HepG2 (cell line): Measurements from ENCODE around the gene SFXN5. TPM values are rescaled to one million over a fixed set of nuclear protein-coding genes. Genes with fewer than 3 reads are reported as not detected.
A peak's percentile ranks its signal among the peaks of the same experiment; 100 is the strongest.

Source experiments
- CBFB ChIP-seq: sonication (generic); formaldehyde crosslinking; IDR thresholded peaks from 2 replicates; pipeline ENCODE4 v1.4.0; 2020; ENCODE audit warnings: missing genetic modification reagents
- CHCHD3 ChIP-seq: sonication (generic); formaldehyde crosslinking; IDR thresholded peaks from 2 replicates; pipeline ENCODE4 v1.8.0; 2022; ENCODE audit warnings: mild to moderate bottlenecking, missing genetic modification reagents, moderate library complexity
- CREBL2 ChIP-seq: sonication (generic); formaldehyde crosslinking; IDR thresholded peaks from 2 replicates; pipeline ENCODE4 v1.8.1; 2023; ENCODE audit warnings: missing genetic modification reagents, mild to moderate bottlenecking, borderline replicate concordance
- GABPB1 ChIP-seq: IDR thresholded peaks from 2 replicates; pipeline ENCODE4 v1.6.1; 2016; ENCODE audit warnings: mild to moderate bottlenecking, missing genetic modification reagents, moderate library complexity, missing compliant biosample characterization
- HINFP ChIP-seq: sonication (generic); formaldehyde crosslinking; IDR thresholded peaks from 2 replicates; pipeline ENCODE4 v1.4.0; 2020; ENCODE audit warnings: low read depth, mild to moderate bottlenecking, missing genetic modification reagents
- IRX3 ChIP-seq: sonication (generic); formaldehyde crosslinking; IDR thresholded peaks from 2 replicates; pipeline ENCODE4 v1.8.1; 2023; ENCODE audit warnings: mild to moderate bottlenecking, low read depth, missing genetic modification reagents, borderline replicate concordance
- JUNB ChIP-seq: sonication (generic); formaldehyde crosslinking; IDR thresholded peaks from 2 replicates; pipeline ENCODE4 v1.8.0; 2022; ENCODE audit warnings: missing genetic modification reagents, mild to moderate bottlenecking, borderline replicate concordance
- KDM5B ChIP-seq: sonication (generic); formaldehyde crosslinking; IDR thresholded peaks from 2 replicates; pipeline ENCODE4 v1.4.0; 2020; ENCODE audit warnings: missing genetic modification reagents, mild to moderate bottlenecking, borderline replicate concordance
- LBX2 ChIP-seq: sonication (generic); formaldehyde crosslinking; IDR thresholded peaks from 2 replicates; pipeline ENCODE4 v1.5.0; 2020; ENCODE audit warnings: missing genetic modification reagents, mild to moderate bottlenecking, borderline replicate concordance
- NONO ChIP-seq, 2 experiments: fragments of 450-650 bp in 1 of 2; sonication (generic) in 1 of 2; formaldehyde crosslinking in 1 of 2; IDR thresholded peaks in 1 of 2; conservative IDR thresholded peaks in 1 of 2; 2 replicates each; pipeline versions ENCODE4 v1.6.1 to v1.8.0; 2017 to 2022; ENCODE audit warnings: mild to moderate bottlenecking in 1 of 2, missing genetic modification reagents in 1 of 2, moderate library complexity in 1 of 2
- PHF5A ChIP-seq: IDR thresholded peaks from one replicate; pipeline ENCODE4 v1.6.1; 2018; ENCODE audit warnings: low read depth, missing genetic modification reagents; ENCODE audit not compliant: unreplicated experiment
- POLR2G ChIP-seq: fragments of 200-400 bp; formaldehyde crosslinking; IDR thresholded peaks from 2 replicates; pipeline ENCODE4 v1.6.1; 2018; ENCODE audit warnings: mild to moderate bottlenecking, low read depth, low read length, moderate library complexity
- SIN3B ChIP-seq: fragments of 150-350 bp; IDR thresholded peaks from 2 replicates; pipeline ENCODE4 v1.6.1; 2014; ENCODE audit warnings: low read length
- ZFP62 ChIP-seq: sonication (generic); formaldehyde crosslinking; IDR thresholded peaks from 2 replicates; pipeline ENCODE4 v1.4.0; 2020; ENCODE audit warnings: missing genetic modification reagents
- ZNF33B ChIP-seq: sonication (generic); formaldehyde crosslinking; IDR thresholded peaks from 2 replicates; pipeline ENCODE4 v1.5.1; 2020; ENCODE audit warnings: mild to moderate bottlenecking, missing genetic modification reagents
- ZNF740 ChIP-seq: sonication (generic); formaldehyde crosslinking; IDR thresholded peaks from 2 replicates; pipeline ENCODE4 v1.4.0; 2020; ENCODE audit warnings: missing genetic modification reagents
- ZNF746 ChIP-seq: sonication (generic); formaldehyde crosslinking; IDR thresholded peaks from 2 replicates; pipeline ENCODE4 v1.8.0; 2022; ENCODE audit warnings: mild to moderate bottlenecking, missing genetic modification reagents
- ZNF766 ChIP-seq: sonication (generic); formaldehyde crosslinking; IDR thresholded peaks from 2 replicates; pipeline ENCODE4 v1.5.0; 2020; ENCODE audit warnings: missing genetic modification reagents, borderline replicate concordance
- ZNF768 ChIP-seq: sonication (generic); formaldehyde crosslinking; IDR thresholded peaks from 2 replicates; pipeline ENCODE4 v1.4.0; 2020; ENCODE audit warnings: missing genetic modification reagents
- ZNF788 ChIP-seq: sonication (generic); formaldehyde crosslinking; IDR thresholded peaks from 2 replicates; pipeline ENCODE4 v1.5.0; 2020; ENCODE audit warnings: mild to moderate bottlenecking, missing genetic modification reagents, borderline replicate concordance
- ZNF816 ChIP-seq: sonication (generic); formaldehyde crosslinking; IDR thresholded peaks from 2 replicates; pipeline ENCODE4 v1.8.0; 2022; ENCODE audit warnings: missing genetic modification reagents, mild to moderate bottlenecking, borderline replicate concordance
- polyA plus RNA-seq, 8 experiments: library from polyadenylated mRNA; depleted of rRNA in 3 of 8; stranded (reverse) in 7 of 8; unstranded in 1 of 8; fragments of >200 nt; fragmentation: Illumina TruSeq in 4 of 8; extraction: Trizol in 4 of 8; gene quantifications; 2 replicates each; pipeline versions ENCODE4 v1.2.1 to v1.2.3, GENCODE V29; 2011 to 2016; ENCODE audit warnings: low read depth in 4 of 8, missing spikeins in 1 of 8, mixed read lengths in 1 of 8; ENCODE audit not compliant: insufficient read depth in 1 of 8
- total RNA-seq, 5 experiments: library from RNA; depleted of rRNA; stranded (reverse); fragments of >200 nt; fragmentation: Illumina TruSeq; extraction: Trizol; gene quantifications; 2 replicates each; pipeline ENCODE4 v1.2.3, GENCODE V29; 2016; ENCODE audit warnings: low read depth in 1 of 5
- TF ChIP-seq, protein P1 (sequence below), 2 experiments: sonication (generic) in 1 of 2; formaldehyde crosslinking in 1 of 2; IDR thresholded peaks; 2 replicates each; pipeline versions ENCODE4 v1.4.0 to v1.6.1; 2016 to 2020; ENCODE audit warnings: borderline replicate concordance in 1 of 2, low read depth in 1 of 2, mild to moderate bottlenecking in 1 of 2, missing genetic modification reagents in 1 of 2

The SFXN5 gene
- total and polyA plus RNA-seq, 2 of the 13 experiments (the other 11 are each of a cell fraction or from before 2014, with no cell fraction given) = 34.9 to 37.4 TPM

GRCh38 chr2:72943540-72944395 is 127.7 kb downstream of the SFXN5 start (continued):
- TF ChIP-seq KDM5B (CRISPR knock-in tag) (peak; percentile 72; the same call in 1 of the 2 replicates), CREBL2 (CRISPR knock-in tag) (no peak), ZNF746 (no peak), ZNF766 (no peak), ZNF788 (peak; percentile 65; the same call in 1 of the 2 replicates), JUNB (CRISPR knock-in tag) (no peak), GABPB1 (no peak), ZNF740 (CRISPR knock-in tag) (no peak), HINFP (CRISPR knock-in tag) (no peak), PHF5A (CRISPR knock-in tag) (no peak), SIN3B (no peak), LBX2 (CRISPR knock-in tag) (no peak), CBFB (no peak), NONO (IDR thresholded peaks at IDR 0.05) (no peak), NONO (CRISPR knock-in tag; conservative IDR thresholded peaks at IDR 0.05) (no peak), ZNF816 (CRISPR knock-in tag) (no peak), ZNF33B (CRISPR knock-in tag) (no peak), IRX3 (CRISPR knock-in tag) (no peak), ZFP62 (CRISPR knock-in tag) (no peak), CHCHD3 (CRISPR knock-in tag) (no peak), POLR2G (no peak), ZNF768 (CRISPR knock-in tag) (no peak)
- TF ChIP-seq, protein P1, sequence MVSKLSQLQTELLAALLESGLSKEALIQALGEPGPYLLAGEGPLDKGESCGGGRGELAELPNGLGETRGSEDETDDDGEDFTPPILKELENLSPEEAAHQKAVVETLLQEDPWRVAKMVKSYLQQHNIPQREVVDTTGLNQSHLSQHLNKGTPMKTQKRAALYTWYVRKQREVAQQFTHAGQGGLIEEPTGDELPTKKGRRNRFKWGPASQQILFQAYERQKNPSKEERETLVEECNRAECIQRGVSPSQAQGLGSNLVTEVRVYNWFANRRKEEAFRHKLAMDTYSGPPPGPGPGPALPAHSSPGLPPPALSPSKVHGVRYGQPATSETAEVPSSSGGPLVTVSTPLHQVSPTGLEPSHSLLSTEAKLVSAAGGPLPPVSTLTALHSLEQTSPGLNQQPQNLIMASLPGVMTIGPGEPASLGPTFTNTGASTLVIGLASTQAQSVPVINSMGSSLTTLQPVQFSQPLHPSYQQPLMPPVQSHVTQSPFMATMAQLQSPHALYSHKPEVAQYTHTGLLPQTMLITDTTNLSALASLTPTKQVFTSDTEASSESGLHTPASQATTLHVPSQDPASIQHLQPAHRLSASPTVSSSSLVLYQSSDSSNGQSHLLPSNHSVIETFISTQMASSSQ (IDR thresholded peaks at IDR 0.05; ENCODE audit: low read depth) = no peak
- TF ChIP-seq, protein P1 (CRISPR knock-in tag; IDR thresholded peaks at IDR 0.05; ENCODE audit: borderline replicate concordance) = no peak
